Peyer's patch (tissue), 4 donors: Measurements from ENCODE around the gene JAML. TPM values are rescaled to one million over a fixed set of nuclear protein-coding genes. Genes with fewer than 3 reads are reported as not detected.

Experiments used
- DNase-seq, 3 donors: peaks; one replicate each; pipeline ENCODE4 v3.0.0-alpha.2; 2017 to 2019
- H3K27ac ChIP-seq, 4 donors: fragments of 200-600 bp; sonication (generic); one replicate each; pipeline ENCODE4 v1.5.1; 2016 to 2019
- H3K27me3 ChIP-seq, 2 donors: fragments of 200-600 bp; sonication (generic); one replicate each; pipeline ENCODE4 v1.5.1; 2019
- H3K36me3 ChIP-seq, 3 donors: fragments of 200-600 bp; sonication (generic); one replicate each; pipeline ENCODE4 v1.5.1; 2016 to 2019
- H3K4me1 ChIP-seq, 4 donors: fragments of 200-600 bp; sonication (generic); one replicate each; pipeline ENCODE4 v1.5.1; 2016 to 2019
- H3K4me3 ChIP-seq, 4 donors: fragments of 200-600 bp; sonication (generic); 1 replicate in 3 of 4; 2 replicates in 1 of 4; pipeline ENCODE4 v1.5.1; 2016 to 2019; ENCODE audit warnings: mild to moderate bottlenecking in 1 of 4
- H3K9me3 ChIP-seq, 4 donors: fragments of 200-600 bp; sonication (generic); one replicate each; pipeline ENCODE4 v1.5.1; 2016 to 2019; ENCODE audit warnings: mild to moderate bottlenecking in 1 of 4
- POLR2A ChIP-seq, 2 donors: fragments of 450-650 bp; IDR thresholded peaks; one replicate each; pipeline ENCODE4 v1.5.1; 2017; ENCODE audit warnings: antibody characterized with exemption in 2 of 2, mild to moderate bottlenecking in 2 of 2, moderate library complexity in 2 of 2
- total RNA-seq, 4 donors: library from RNA; depleted of rRNA; stranded (reverse); fragments of >200 nt; gene quantifications; one replicate each; pipeline ENCODE4 v1.1.0, GENCODE V29; 2016
- TF ChIP-seq, protein P1 (sequence below), 6 experiments: fragments of 450-650 bp in 4 of 6; fragments of 200-600 bp in 2 of 6; sonication (generic) in 1 of 6; IDR thresholded peaks; one replicate each; pipeline ENCODE4 v1.5.1; 2017 to 2019; ENCODE audit warnings: antibody characterized with exemption in 6 of 6, mild to moderate bottlenecking in 3 of 6, moderate library complexity in 1 of 6

The JAML gene
- total RNA-seq, 4 donors from 2014 or later: 7.5 to 83.3 (median 14.4) TPM

DNA sequence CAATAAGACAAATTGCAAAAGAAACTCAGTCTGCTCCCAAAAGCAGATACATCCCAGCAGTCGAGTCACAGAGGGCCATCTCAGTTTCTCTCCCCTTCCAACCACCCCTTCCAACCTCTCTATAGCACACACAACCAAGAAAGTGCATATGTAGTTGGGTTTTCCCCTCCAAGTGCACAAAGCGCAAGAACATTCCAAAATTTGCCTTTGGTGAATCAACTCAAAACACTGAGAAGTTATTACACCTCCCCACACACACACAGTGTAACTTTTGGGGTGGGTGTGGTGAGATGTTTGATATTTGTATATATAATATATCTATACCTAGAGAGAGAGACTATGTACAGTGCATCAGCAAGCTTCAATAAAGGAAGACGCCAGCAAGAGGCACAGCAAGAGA lies 62.0 kb downstream of the JAML start:
- Histone ChIP-seq H3K4me3 (no peak overlapping the region), H3K9me3 (no peaks in the 10 kb centered on the region), H3K27ac (no peak overlapping the region), H3K27me3 (no peaks in the 10 kb centered on the region), H3K36me3 (no peaks in the 10 kb centered on the region), H3K4me1 (no peaks in the 10 kb centered on the region)
- TF ChIP-seq, protein P1, sequence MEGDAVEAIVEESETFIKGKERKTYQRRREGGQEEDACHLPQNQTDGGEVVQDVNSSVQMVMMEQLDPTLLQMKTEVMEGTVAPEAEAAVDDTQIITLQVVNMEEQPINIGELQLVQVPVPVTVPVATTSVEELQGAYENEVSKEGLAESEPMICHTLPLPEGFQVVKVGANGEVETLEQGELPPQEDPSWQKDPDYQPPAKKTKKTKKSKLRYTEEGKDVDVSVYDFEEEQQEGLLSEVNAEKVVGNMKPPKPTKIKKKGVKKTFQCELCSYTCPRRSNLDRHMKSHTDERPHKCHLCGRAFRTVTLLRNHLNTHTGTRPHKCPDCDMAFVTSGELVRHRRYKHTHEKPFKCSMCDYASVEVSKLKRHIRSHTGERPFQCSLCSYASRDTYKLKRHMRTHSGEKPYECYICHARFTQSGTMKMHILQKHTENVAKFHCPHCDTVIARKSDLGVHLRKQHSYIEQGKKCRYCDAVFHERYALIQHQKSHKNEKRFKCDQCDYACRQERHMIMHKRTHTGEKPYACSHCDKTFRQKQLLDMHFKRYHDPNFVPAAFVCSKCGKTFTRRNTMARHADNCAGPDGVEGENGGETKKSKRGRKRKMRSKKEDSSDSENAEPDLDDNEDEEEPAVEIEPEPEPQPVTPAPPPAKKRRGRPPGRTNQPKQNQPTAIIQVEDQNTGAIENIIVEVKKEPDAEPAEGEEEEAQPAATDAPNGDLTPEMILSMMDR (IDR thresholded peaks at IDR 0.05): no peak
- TF ChIP-seq POLR2A (IDR thresholded peaks at IDR 0.05): no peak
- DNase-seq: no peak

DNA sequence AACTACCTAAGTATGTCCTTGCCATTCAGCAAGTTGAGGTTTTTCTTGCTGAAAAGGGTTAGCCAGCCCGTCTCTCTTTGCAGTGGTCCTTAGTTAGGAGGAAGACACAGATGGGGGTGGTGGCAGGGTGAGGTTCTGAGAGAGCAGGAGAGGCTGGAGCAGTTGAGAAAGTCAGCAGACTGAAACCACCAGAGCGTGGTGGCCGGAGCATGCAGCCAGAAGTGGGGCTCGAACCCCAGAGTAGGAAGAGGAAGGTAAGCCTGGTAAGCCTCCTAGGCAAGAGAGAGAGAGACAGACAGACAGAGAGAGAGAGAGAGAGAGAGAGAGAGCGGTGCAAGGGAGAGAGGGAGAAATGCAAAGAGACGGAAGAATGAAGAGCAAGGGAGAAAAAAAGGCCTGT lies 63.0 kb downstream of the JAML start:
- TF ChIP-seq, protein P1 (IDR thresholded peaks at IDR 0.05): no peak
- TF ChIP-seq POLR2A (IDR thresholded peaks at IDR 0.05): no peak
- no peak for DNase-seq
- Histone ChIP-seq H3K9me3 (no peaks in the 10 kb centered on the region), H3K27me3 (no peaks in the 10 kb centered on the region), H3K27ac (no peak overlapping the region), H3K36me3 (no peaks in the 10 kb centered on the region), H3K4me1 (peaks cover 0 to 4% (median 0%) of the 10 kb centered on the region in 4 donors), H3K4me3 (no peak overlapping the region)

DNA sequence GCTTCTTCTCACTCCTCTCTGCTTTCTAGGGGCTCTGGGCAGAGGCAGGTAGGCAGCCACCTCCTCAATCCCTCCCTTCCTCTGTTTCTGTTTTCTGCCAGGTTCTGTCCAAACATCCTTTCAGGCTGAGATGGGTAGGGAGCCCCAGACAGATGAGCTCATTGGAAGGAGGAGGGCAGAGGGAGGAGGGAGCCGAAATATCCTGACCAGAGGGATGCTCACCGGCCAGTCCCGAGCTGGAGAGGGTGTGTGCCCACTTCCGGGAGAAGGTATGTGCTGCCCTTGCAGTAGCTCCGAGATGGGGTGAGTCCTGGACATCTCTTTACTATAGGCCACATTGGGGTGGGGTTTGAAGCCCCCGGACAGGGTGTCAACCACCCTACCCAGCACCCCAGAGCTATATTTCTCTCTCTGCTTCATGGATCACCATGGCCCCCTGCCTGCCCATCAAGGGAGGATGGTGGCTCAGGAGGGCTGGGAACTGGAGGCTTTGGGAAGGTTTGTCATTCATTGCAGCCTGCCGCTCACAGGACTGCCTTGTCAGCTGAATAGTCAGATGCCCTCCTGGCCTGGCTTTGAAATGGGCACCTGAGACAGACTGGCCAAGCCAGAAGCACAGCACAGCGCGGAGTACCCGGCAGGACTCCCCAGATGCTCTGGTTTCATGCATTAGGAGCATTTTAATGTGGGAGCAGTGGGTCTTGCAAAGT lies 67.5 kb downstream of the JAML start:
- DNase-seq: no peak
- no peak overlapping the region for H3K27ac ChIP-seq
- H3K27me3 ChIP-seq: peaks cover 0 to 29% of the 10 kb centered on the region in 2 donors
- H3K4me3 ChIP-seq: no peak overlapping the region
- no peaks in the 10 kb centered on the region for H3K36me3 ChIP-seq
- no peaks in the 10 kb centered on the region for H3K9me3 ChIP-seq
- H3K4me1 ChIP-seq: peaks cover 0 to 20% (median 0%) of the 10 kb centered on the region in 4 donors
- TF ChIP-seq, protein P1 (IDR thresholded peaks at IDR 0.05): no peak
- TF ChIP-seq POLR2A (IDR thresholded peaks at IDR 0.05): no peak

DNA sequence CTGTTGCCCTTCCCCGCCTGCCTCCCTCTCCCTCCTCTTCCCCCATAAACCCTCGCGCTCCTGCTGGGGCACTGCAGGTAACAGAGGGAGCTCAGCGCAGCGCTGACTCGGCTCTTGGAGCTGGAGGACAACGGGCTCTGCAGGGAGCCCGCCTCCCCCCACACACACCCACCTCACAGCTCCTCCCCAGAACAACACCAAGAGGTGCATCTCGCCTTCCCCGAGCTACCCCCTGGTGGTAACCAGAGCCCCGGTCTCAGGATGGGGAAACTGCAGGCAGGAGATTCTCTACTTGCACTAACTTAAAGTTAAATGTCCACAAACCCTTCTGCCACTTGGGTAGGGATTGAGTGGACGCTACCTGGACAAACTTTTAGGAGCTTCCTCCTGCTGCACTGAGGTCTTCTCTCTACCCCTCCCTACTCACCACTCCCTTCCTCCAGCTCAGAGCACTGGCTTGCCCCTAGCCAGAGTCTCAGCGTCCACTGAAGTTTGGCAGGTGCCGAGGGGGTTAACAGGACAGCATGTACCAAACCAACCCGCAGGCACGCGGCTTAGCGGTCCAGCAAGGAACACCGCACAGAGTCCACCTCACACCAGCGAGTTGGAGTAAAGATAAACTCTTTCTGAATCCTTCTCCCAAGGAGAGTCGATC lies 68.2 kb downstream of the JAML start:
- H3K27ac ChIP-seq: no peak overlapping the region
- no peak for DNase-seq
- TF ChIP-seq, protein P1 (IDR thresholded peaks at IDR 0.05): no peak
- TF ChIP-seq POLR2A (IDR thresholded peaks at IDR 0.05): no peak
- peaks cover 0 to 31% of the 10 kb centered on the region in 2 donors for H3K27me3 ChIP-seq
- no peak overlapping the region for H3K4me3 ChIP-seq
- H3K36me3 ChIP-seq: no peaks in the 10 kb centered on the region
- H3K4me1 ChIP-seq: peaks cover 0 to 24% (median 0%) of the 10 kb centered on the region in 4 donors
- no peaks in the 10 kb centered on the region for H3K9me3 ChIP-seq

DNA sequence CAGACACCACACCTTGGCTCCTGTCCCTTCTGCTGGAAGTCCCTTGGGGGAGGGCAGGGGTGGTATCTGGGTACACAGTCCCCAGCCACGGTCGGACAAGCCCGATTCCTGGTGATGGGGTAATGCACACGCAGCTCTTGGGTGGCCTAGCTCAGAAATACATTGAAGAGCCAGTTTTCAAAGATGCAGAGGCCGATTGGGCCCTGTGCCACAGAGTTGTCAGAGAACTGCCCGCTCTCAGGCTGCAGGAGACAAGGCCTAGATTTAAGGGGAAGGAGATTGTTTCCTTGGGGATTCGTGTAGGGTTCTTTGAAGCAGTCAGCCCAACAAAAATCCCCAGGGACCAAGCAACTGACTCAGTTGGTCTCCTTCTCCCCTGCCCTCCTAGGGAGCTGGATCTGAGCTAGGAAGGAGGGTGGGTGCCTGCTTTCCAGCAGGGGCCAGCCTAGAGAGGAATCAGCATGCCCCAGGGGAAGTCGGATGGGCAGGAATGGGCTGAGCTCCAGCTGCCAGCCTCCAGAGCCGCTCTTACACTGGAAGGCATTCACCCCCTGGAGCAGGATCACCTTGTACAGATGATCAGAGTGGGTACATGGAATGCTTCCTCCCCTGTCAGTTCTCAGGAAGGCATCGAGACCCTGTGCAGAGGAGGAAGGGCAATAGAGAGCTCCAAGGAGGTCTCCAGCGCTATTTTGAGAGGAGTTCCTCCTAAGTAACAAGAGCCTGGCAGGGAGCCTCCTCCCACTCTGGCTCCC lies 68.9 kb downstream of the JAML start:
- no peak overlapping the region for H3K27ac ChIP-seq
- DNase-seq: no peak
- peaks cover 0 to 31% of the 10 kb centered on the region in 2 donors for H3K27me3 ChIP-seq
- H3K9me3 ChIP-seq: no peaks in the 10 kb centered on the region
- peaks cover 0 to 24% (median 0%) of the 10 kb centered on the region in 4 donors for H3K4me1 ChIP-seq
- no peaks in the 10 kb centered on the region for H3K36me3 ChIP-seq
- TF ChIP-seq POLR2A (IDR thresholded peaks at IDR 0.05): no peak
- TF ChIP-seq, protein P1 (IDR thresholded peaks at IDR 0.05): no peak
- no peak overlapping the region for H3K4me3 ChIP-seq
